CD4-positive, alpha-beta T cell treated with Interleukin-15 for 1 hour (primary cell): ENCODE measurements around the gene DR1.

Experiments used
- DNase-seq: peaks from one replicate; pipeline ENCODE4 v3.0.0-alpha.2; 2020

Gene DR1

DNA sequence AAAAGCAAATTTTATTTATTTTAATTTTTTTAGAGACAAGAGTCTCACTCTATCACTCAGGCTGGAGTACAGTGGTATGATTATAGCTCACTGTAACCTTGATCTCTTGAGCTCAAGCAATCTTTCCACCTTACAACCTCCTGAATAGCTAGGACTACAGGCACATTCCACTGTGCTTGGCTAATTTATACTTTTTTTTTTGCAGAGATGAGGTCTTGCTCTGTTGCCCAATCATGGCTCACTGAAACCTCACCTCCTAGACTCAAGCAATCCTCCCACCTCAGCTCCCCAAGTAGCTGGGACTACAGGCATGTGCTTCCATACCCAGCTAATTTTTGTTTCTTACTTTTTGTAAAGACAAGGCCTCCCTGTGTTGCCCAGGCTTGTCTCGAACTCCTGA lies 49.5 kb downstream of the DR1 start:
- no peak for DNase-seq

GRCh38 chr1:93399781-93400180 lies 54.1 kb downstream of the DR1 start:
- DNase-seq: no peak

DNA sequence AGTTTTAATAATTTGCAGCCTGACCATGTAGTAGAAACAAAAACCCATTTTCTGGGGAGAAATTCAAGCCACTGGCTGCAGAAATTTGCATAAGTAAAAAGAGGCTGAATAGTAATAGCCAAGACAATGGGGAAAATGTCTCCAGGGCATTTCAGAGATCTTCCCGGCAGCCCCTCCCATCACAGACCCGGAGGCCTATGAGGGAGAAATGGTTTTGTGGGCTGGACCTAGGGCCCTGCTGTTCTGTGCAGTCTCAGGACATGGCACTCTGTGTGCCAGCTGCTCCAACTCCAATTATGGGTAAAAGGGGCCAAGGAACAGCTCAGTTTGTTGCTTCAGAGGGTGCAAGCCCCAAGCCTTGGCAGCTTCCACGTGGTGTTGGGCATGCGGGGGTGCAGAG lies 62.5 kb downstream of the DR1 start:
- DNase-seq: no peak

GRCh38 chr1:93411000-93411399 lies 65.3 kb downstream of the DR1 start:
- DNase-seq: no peak

- no peak for DNase-seq
Measured at GRCh38 chr1:93414749-93415148, 69.0 kb downstream of the DR1 start.

DNA sequence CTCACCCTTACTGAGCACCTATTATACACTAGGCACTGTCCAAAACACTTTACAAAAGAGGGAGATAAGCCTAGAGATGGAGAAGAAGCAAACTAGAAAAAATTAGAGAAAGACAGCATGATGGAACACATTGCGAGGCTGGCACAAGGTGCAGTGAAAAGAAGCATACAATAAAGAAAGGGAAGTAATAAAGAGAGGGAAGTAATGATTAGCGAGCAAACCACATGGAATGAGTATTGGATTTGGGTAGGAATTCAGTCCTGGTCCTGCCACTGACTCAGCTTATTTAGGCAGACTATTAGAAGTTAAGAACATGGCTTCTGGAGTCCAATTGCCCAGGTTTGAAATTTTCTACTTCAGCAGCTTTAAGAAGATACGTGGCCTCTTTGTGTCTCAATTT lies 69.6 kb downstream of the DR1 start:
- DNase-seq: no peak

GRCh38 chr1:93416183-93416582 lies 70.5 kb downstream of the DR1 start:
- DNase-seq: no peak
